Activated effector memory CD4-positive, alpha-beta T cell treated with anti-CD3 and anti-CD28 coated beads, Interleukin-2, amount 50 U/mL, for 16 hours (primary cell): Measurements from ENCODE around the gene SYPL1.

Source experiments
- DNase-seq: peaks from one replicate; pipeline ENCODE4 v3.0.0-alpha.2; 2020

Gene SYPL1

DNA sequence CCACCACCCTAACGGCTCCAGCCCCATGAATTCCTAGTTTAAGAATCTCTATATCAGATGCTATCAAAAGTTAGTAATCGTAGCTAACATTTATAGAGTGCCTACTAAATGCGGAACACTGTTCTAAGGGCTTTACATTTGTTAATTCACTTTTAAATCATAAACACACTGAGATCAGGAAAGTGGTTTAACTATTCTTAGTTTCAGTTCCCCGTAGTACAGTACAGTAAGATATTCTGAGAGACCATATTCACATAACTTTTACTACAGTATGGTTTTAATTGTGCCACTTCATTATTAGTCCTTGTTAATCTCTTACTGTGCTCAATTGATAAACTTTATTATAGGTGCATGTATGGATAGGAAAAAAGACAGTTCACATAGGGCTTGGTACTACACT is 22.5 kb downstream of the SYPL1 start:
- DNase-seq: no peak

DNA sequence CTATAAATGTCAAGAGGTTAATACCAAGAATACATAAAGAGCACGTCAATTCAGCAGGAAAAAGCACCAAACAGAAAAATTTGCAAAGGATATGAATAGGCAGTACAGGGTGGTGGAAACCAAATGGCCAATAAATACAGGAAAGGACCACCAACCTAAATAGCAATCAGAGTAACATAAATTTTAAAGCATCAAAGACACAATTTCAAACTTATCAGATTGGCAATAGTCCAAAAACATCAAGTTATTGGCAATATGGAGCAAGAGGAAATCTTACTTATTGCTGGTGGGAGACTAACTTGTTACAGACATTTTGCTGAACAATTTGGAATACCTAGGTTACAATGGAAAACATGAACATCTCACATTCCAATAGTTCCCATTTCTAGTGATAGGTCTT is 24.1 kb downstream of the SYPL1 start:
- no peak for DNase-seq

DNA sequence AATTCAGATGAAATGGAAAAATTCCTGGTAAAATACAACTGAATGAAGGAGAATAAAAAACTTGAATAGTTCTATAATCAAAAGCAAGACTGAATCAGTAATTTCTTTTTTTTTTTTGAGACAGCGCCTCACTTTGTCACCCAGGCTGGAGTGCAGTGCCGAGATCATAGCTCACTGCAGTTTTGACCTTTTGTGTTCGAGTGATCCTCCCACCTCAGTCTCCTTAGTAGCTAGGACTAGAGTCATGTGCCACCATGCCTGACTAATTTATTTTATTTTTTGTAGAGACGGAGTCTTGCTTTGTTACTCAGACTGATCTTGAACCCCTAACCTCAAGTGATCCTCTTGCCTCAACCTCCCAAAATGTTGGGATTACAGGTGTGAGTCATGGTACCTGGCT is 26.1 kb downstream of the SYPL1 start:
- DNase-seq: no peak

DNA sequence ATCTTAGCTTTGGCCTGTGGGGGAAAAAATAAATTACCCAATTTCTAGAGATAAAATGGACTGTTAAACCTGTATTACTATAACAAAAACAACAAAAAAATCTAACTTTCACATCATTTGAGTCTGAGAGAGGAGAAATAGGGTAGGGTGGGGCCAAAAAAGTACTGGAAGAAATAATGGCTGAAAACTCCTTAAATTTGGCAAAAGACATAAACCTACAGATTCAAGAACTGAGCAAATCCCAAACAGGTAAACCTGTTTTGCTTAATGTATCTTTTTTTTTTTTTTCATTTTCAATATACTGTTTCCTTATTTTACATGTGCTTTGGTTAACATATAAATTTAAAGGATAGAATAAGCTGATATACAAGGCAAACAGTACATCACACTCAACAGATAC is 27.1 kb downstream of the SYPL1 start:
- no peak for DNase-seq

DNA sequence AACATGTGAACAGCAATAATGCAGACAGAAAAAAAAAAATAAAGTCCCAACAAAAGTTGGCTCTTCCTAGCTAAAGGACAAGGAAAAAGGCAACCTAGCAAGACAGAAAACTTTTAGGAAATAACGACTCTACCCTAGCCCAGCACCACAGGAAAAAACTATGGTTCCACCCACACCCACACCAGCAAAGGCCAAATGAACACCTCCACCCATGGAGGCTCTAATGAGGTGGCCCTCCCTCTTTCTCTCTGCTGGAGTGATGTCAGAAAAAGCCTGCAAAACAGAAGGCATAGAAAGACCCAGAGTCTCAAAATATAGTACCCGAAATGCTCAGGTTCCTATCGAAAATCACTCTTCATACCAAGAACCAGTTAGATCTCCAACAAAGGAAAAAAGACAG is 28.4 kb downstream of the SYPL1 start:
- no peak for DNase-seq

DNA sequence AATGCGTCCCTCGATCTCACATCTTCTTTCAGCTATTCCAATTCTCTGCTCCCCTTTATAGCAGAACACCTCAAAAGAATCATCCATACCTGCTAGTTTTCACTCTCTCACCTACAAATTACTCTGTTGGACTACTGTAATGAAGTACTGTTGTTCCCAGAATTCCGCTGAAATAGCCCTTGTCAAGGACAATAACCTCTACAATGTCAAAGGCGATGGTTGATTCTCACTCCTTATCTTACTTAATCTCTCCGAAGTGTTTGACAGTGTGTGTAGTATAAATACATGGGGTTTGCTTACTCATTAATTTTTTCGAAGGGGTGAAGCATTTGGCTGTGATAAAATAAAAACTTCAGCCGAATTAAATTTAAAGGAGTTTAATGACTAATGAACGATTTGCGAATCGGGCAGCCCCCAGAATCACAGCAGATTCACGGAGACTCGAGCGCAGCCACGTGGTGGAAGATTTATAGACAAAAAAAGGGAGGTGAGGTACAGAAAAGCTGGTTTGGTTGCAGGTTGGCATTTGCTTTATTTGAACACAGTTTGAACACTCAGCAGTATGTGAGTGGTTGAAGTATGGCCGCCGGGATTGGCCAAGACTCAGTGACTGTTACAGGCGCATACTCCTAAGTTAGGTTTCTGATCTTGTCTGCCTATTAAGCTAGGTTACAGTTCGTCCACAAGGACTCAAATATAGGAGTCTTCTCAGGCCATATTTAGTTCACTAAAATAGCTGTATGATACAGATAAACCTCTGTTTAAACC is 29.8 kb downstream of the SYPL1 start:
- no peak for DNase-seq

DNA sequence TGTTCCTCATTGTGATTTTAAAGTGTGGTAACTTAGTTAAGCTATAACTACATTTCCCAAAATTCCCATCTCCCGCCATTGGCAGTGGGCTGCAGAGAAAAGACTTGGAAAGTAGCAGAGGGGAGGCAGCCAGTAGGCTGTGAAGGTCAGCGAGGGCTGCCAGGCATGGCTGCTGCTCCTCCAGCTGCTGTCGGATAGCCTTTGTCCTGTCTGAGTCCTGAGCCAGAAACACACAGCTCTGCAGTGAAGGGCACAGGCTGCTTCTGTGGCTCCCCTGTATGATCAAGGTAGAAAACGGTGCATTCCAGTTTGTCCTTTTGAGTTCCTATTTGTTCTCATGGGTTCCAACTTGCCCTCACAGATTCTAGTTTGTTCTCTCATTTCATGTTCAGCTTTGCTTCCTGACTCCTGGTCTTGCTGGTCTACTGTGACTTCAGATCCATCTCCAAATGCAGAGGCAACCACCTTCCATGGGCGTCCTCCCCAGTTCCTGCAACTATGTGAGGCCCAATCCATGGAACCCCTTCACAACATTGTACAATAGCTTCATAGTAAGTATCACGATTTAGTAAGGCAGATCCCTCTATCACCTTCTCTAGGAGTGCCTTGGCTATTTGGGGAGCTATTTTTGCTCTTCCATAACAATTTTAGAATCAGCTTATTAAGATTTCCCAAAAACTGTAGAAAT is 31.7 kb downstream of the SYPL1 start:
- DNase-seq: no peak

DNA sequence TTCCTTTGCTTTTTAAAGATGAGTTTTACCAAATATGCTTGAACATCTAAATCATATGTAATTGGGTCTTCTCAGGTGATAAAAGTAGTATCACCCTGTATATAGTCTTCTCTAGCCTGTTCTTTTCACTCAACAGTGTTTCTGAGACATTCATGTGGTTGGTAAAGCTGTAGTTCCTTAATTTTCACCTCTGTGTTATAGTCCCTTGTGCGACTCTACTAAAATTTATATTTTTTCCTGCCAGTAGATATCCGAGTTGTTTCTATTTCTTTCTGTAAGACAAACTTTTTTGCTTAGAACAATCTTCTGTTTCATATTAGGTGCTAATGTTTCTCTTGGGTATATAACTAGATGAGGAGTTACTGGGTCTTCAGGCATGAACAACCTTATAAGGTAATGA is 35.6 kb downstream of the SYPL1 start:
- no peak for DNase-seq

DNA sequence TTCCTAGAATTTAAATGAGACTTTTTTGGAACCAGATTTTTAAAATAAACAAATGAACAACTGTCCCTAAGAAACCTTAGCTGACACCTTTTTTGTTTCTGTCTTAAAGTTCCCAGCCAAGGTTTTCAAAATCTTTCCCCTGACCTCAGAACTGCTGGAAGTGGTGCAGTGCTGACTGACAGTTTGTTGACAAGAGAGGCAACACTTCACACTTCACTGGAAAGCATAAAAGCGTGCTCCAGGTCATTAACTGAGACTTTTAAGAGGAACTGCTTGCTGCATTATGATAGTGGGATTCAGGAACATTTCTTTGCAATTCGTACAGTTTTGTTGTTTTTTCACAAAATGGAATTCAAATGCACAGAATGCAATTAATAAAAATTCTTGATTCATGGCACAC is 36.2 kb downstream of the SYPL1 start:
- no peak for DNase-seq

DNA sequence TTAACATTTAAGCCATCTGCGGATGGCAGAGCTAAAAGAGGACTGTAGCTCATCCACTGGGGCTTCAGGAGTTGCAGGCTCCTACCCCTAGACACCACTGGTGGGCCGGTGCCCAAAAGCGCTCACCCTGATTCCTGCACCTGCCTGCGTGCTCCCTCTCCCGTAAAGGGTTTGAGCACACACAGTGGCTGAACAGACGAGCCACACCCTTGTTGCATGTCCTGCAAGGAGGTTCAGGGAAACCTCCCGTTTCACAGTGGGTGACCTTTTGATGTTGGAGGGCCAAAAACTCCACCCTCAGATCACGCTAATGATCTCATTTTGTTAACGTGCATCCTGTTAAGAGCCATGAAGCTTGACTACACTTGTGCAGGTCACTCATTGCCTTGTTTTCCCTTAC is 37.9 kb downstream of the SYPL1 start:
- DNase-seq: no peak

DNA sequence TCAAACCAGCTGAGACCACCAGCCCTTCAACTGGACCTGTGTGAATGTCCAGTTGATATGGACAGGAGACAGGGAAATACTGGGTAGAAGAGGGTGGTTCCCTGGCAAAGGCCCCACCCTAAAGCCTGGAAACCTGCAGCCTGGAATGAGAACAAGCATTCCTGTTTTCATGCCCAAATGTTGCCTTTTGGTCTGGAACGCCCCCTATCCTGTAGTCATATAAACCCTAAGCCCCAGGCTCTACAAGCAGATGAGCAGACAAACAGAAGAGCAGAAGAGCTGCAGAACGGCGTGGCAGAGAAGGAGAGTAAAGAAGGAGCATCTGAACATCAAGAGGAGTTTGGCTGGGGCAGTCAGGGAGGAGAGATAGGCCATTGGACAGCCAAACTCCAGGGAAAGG is 38.4 kb downstream of the SYPL1 start:
- no peak for DNase-seq

DNA sequence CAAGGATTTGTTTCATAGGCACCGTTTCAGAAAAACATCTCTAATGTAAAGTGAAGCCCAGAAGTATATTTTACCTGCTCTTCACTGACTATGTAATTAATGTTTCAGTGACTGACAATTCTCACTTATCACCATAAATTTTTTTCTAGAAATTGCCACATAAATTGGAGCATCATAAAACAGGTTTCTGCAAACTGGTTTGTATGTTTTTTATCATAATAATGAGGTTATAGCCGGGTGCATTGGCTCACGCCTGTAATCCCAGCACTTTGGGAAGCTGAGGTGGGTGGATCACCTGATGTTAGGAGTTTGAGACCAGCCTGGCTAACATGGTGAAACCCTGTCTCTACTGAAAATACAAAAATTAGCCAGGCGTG is 39.4 kb downstream of the SYPL1 start:
- DNase-seq: no peak

DNA sequence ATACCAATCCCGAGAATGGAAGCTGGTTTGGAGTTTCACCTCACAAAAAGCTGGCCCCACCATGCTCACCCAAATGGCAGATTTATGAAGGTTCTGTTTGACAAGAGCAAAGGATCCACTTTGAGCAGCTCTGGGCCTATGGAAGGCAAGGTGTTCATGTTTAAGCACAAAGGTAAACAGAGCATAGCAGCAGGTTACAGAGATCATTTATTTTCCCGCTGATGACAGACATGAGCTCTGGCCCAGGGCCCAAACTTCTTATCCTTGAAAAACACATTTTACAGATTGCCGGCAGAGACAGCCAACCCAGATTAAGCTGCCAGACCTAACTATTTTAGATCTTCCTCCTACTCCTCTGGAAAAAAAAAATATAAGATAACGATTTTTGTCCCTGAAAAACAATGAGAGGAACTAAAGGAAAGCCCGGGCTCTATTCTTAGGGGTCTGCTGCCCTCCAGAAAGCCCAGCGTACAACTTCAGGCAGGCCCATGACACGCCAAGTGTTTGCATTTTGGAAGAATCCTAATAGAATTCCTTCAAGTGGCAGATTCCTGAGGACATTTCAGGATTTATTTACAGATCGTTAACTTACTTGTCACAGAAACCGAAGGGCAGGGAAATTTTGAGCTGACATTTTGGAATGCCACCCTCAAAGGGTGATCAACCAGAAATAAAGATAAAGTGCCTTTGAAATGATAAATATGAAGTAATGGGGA is 40.0 kb downstream of the SYPL1 start:
- DNase-seq: no peak

DNA sequence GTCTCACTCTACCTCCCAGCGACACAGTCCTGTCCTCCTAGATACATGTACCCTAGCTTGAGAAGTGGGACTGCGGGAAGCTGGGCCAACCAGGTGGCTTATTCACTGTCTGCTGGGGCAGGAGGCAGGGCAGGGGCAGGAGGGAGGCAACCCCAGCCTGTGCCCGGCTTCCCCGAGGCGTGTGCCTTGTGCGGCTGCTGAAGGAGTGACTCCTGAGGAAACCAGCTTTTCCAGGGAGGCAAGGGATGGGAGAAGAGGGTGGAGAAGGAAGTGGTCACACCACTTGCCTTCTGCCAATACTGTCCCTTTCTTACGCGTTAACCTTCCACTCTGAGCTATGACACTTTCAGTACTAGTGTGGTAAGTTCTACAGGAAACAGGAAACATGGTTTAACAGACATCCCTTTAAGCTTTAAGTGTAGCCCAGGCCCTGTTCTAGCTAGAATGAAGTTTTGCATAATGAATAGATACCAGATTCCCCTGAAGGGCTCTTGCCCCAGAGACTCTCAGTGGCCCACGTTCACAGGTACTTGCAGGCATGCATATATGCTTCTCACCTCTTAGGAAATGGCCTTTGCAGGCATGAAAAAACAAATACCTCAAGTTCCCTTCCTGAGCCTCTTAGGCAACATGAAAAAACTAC is 40.6 kb downstream of the SYPL1 start:
- DNase-seq: peak; percentile 74

DNA sequence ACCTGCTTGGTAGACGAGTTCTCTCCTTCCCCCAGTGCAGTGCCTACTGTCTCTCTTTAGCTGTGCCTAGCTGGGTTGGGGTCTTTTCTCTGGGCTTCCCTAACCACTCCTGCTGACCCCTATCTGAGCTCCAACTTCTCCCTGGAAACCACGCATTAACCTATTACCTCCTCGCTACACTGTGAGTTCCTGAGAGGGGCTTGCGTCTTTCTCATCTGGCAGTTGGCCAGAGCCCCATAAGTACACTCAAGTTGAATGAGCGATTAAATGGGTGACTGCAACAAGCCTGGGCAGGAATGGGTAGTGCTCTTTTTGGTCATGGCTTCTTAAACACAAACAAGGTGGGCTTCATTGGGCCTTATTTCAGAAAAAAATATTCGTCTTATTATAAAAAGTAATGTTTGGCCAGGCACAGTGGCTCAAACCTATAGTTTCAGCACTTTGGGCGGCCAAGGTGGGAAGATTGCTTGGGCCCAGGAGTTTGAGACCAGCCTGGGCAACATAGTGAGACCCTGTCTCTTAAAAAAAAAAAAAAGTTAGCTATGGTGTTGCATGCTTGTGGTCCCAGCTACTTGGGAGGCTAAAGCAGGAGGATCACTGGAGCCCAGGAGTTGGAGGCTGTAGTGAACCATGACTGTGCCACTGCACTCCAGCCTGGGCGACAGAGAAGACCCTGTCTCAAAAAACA is 41.4 kb downstream of the SYPL1 start:
- no peak for DNase-seq

DNA sequence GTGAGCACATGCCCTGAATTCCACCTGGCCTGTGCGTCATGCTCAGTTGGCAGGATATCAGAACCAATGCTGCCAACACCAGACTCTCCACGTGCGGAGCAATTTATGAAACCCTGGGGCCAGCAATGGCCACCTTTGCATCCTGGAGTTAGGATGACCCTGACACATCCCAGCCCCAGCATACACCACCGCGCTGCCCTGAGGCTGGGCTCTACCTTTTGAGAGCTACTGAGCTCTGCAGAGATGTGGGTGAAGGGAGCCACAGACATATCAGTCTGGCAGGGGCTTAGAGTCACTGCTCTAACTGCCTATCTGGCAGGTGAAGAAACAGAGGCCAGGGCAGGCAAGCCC is 41.9 kb downstream of the SYPL1 start:
- no peak for DNase-seq

DNA sequence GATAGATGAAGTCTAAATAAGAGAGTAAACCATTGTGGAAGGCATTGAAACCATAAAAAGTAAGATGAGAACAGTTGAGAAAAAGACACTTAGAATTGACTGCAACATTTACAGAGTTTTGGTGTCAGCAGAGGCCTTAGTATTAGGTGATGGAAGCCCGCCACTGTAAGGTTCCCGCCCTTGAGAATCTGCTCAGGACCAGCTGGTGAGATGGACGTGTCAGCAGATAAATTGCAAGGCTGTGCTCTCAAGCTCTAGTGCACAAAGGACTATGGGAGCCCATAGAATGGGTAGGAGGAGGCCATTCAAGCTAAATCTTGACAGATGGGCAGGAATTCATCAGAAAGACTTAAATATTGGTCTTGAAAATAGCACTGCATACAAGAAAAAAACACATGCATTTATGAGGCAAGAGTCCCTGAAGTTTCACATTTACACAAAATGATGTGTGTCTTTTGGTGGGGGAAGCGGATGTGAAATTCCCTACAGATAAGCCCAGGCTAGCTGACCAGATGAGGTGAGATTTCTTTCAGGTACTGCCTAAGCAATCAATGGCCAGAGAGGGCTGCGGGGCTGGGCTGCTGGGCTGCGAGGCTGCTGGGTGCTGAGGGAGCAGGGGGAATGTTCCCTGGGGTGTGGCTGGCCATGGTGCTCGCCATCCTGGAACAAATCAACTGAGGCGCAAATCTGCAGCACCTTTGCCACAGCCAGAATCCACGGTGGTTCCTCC is 42.5 kb downstream of the SYPL1 start:
- DNase-seq: no peak

DNA sequence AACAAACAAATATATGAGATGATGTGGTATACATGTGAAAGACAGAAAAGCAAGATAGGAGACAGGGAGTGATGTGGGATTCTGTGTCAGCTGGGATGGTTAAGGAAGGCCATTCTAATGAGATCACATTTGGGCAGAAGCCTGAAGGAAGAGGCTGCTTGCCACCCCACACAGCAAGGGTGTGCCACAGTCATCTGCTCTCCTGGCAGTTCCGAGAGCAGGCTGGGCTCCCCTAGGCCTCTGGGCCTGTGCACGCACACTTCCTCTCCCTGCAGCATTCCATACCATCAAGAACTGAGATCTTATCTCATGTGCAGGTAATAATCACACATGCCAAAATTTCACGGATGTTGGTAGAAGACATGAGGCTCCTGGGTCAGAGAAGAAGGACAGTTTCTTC is 43.1 kb downstream of the SYPL1 start:
- DNase-seq: no peak

DNA sequence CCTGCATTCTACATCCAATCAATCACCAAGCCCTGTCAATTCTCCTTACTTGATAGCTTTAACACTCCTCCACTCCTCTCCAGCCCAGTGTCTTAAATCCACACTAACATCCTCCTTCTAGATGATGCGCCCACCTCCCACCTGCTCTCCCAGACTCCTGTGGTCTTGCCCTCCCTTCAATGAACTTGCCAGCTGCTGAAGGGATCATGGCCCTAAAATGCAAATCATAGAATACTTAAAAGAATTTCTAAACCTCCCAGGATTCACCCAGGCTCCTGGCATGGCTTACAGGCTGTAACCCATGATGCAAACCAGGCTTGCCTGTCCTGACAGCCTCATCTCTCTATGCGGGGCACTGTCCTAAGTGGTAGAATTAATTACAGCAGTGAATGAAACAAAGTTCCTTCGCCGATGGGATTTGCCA is 43.6 kb downstream of the SYPL1 start:
- DNase-seq: no peak

DNA sequence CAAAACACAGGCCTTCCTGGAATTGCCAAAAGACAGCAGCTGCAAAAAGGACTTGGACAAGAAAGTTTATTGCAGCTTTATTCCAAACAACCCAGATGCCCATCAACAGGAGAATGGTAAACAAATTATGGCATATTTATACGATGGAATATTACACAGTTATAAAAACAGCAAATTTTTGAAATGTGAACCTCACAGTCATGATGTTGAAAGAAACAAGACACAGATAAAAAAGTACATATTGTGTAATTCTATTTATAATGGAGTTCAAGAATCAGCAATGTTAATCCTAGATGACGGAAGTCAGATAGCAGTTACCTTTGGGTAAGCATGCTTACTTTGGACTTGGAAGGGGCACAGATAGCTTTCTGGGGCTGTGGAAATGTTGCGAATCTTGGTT is 44.4 kb downstream of the SYPL1 start:
- DNase-seq: no peak

DNA sequence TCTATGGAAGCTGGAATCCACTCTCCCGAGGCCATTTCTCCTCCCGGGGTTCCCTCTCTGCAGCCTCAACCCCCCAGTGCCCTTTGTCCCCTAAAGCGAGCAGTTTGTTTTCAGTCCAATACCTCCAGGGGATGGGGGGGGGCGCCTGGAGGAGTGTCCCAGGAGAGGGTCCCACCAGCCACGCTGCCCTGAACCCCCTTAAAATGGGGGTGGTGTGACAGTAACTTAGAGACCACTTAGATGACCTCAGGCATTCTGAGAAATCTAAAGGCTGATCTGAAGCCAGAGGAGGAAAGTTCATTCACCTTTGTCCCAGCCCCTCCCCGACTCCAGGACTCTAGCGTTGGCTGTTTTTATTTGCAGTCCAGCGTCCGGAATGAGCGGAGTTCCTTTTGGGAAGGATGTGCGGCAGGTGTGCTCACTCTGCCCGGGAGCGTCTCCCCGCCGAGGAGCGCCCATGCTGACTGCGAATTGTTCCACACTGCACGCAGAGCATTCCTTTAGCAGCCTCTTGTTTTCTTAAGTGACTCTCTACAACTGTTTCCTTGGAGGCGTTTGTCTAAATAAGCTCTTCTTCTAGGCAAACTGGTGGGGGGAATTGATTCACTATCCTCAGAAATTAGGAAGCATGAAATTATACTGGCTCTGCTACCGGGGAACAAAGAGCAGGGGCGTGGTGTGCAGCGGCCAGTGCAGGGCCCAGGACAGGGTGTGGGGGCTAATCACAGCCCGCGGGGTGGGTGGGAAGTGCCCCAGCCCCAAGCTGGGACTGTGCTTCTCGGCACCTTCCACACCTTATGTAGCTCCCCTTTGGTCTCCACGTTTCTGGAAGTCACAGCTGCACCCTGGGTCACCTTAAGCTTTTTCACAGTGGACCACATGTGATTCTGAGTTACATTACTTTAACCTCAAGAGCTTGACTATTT is 46.3 kb downstream of the SYPL1 start:
- no peak for DNase-seq
